ENCODE data around the gene IGSF8. TPM values are rescaled to one million over a fixed set of nuclear protein-coding genes. Genes with fewer than 3 reads are reported as not detected.

Gene IGSF8
- total RNA-seq, 1 experiment from 2014 or later, result 14.0 TPM

DNA sequence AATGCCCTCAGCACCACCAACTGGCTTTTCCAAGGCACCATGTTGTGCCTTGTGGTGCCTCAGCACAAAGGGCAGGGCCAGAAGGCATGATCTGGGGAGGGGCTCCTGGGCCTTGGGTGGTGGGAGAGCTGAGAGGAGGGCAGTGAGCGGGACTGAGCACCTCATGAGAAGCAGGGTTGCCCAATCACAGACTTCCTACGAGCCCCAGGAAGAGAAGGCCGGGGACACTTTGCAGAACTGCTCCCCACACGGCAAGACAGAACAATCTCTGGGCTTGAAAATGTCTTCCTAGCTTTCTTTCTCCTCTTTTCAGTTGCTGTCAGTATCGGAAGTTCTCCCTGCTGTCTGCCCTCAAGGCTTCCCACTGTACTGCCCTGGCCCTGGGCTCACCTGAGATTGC is 35.2 kb downstream of the IGSF8 start:
- BruUV-seq (replicated peaks), result no TSS peak
- H3K27ac ChIP-seq (ENCODE audit: low read depth, low read length, poor library complexity, severe bottlenecking), result no peak overlapping the region
- H3K4me3 ChIP-seq (ENCODE audit: low read depth, low read length, poor library complexity, severe bottlenecking), result no peak overlapping the region
- DNase-seq (ENCODE audit: low spot score), result no peak
- ChIA-PET CTCF (interaction anchor here (0.7 to 1.2 kb wide), 2 partner anchors 15 to 22 kb away, joined by 3 read pairs; no protein-coding TSS in a partner anchor), POLR2A (ENCODE audit: low non-redundant PET) (no interaction called here)
- no peaks in the 10 kb centered on the region for H3K9me3 ChIP-seq (ENCODE audit: low read depth, low read length, poor library complexity, severe bottlenecking)
- TF ChIP-seq, protein P1, sequence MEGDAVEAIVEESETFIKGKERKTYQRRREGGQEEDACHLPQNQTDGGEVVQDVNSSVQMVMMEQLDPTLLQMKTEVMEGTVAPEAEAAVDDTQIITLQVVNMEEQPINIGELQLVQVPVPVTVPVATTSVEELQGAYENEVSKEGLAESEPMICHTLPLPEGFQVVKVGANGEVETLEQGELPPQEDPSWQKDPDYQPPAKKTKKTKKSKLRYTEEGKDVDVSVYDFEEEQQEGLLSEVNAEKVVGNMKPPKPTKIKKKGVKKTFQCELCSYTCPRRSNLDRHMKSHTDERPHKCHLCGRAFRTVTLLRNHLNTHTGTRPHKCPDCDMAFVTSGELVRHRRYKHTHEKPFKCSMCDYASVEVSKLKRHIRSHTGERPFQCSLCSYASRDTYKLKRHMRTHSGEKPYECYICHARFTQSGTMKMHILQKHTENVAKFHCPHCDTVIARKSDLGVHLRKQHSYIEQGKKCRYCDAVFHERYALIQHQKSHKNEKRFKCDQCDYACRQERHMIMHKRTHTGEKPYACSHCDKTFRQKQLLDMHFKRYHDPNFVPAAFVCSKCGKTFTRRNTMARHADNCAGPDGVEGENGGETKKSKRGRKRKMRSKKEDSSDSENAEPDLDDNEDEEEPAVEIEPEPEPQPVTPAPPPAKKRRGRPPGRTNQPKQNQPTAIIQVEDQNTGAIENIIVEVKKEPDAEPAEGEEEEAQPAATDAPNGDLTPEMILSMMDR (conservative IDR thresholded peaks at IDR 0.05; ENCODE audit: low read depth, low read length), result no peak
- TF ChIP-seq EZH2 (IDR thresholded peaks at IDR 0.05; ENCODE audit: borderline replicate concordance, low read depth, low read length, poor library complexity, severe bottlenecking), result no peak
- H3K27me3 ChIP-seq (replicated peaks; ENCODE audit: insufficient read depth, low read depth, low read length, poor library complexity), result peaks cover 4% of the 10 kb centered on the region
- no peaks in the 10 kb centered on the region for H3K4me1 ChIP-seq (ENCODE audit: insufficient read depth, low read length, poor library complexity, severe bottlenecking)
- intact Hi-C loops (cut with micrococcal nuclease; ENCODE audit: unreplicated experiment), result no loop called here
- no peaks in the 10 kb centered on the region for H3K36me3 ChIP-seq (ENCODE audit: insufficient read depth, low read length, poor library complexity, severe bottlenecking)

DNA sequence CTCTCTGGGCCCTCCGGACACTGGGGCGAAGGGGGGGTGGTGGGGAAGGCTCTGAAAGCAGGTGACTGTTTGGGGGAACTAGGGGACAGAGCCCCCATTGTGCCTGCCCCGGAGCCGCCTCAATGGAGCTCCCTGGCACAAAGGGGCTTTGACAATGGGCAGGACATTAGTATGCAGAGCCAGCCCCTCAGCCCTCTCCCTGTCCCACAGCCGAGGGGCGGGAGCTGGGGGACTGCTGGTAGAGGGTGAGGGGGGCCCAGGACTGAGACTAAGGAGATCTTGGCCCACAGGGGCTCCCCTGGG is 36.2 kb downstream of the IGSF8 start:
- H3K27me3 ChIP-seq (replicated peaks; ENCODE audit: insufficient read depth, low read depth, low read length, poor library complexity), result peaks cover 4% of the 10 kb centered on the region
- H3K4me3 ChIP-seq (ENCODE audit: low read depth, low read length, poor library complexity, severe bottlenecking), result no peak overlapping the region
- CTCF ChIA-PET, result no interaction called here
- intact Hi-C loops (cut with micrococcal nuclease; ENCODE audit: unreplicated experiment), result no loop called here
- TF ChIP-seq, protein P1 (conservative IDR thresholded peaks at IDR 0.05; ENCODE audit: low read depth, low read length), result no peak
- no peak for TF ChIP-seq EZH2 (IDR thresholded peaks at IDR 0.05; ENCODE audit: borderline replicate concordance, low read depth, low read length, poor library complexity, severe bottlenecking)
- POLR2A ChIA-PET (ENCODE audit: low non-redundant PET), result no interaction called here
- no peak overlapping the region for H3K27ac ChIP-seq (ENCODE audit: low read depth, low read length, poor library complexity, severe bottlenecking)
- no peaks in the 10 kb centered on the region for H3K36me3 ChIP-seq (ENCODE audit: insufficient read depth, low read length, poor library complexity, severe bottlenecking)
- DNase-seq (ENCODE audit: low spot score), result no peak
- BruUV-seq (replicated peaks), result no TSS peak
- no peaks in the 10 kb centered on the region for H3K4me1 ChIP-seq (ENCODE audit: insufficient read depth, low read length, poor library complexity, severe bottlenecking)
- H3K9me3 ChIP-seq (ENCODE audit: low read depth, low read length, poor library complexity, severe bottlenecking), result no peaks in the 10 kb centered on the region

DNA sequence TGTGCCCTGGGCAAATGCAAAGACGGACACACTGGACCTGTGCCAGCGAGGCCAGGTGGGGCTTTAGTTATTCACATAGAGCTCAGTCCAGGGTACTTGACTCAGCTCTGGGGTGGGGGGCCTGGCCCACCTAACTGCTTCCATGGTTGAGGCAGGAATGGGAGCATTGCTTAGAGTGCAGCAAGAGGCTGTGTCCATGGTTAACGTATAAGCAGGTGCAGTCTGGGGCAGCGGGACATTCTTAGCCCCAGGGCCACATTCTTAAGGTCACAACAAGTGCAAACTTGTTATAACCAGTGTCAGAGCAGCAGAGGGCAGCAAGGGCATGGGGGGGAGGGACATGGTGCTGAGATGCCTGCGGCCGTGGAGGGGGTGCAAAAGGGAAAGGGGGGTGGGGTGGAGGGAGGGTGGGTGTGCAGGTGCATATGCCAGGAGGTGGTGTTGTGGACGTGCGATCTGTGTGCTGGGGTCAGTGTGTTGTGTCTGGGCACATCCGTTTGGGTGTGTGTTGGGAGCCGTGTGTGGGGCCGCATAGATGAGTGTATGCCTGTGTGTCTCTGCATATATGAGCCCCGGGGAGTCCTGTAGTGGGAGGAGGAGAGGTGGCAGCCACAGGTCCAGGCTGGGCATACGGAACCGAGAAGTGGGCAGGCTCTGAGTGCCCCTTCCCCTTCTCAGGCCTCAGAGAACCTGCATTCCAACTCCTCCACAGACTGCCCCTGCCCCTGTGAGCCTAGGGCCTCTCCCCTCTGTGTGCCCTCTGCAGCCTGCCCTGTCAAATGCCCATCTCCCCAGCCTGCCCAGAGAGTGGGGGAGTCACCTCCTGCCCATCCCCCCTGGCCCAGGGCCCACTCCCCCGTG is 36.8 kb downstream of the IGSF8 start:
- Histone ChIP-seq H3K36me3 (ENCODE audit: insufficient read depth, low read length, poor library complexity, severe bottlenecking) (no peaks in the 10 kb centered on the region), H3K4me3 (ENCODE audit: low read depth, low read length, poor library complexity, severe bottlenecking) (no peak overlapping the region), H3K4me1 (ENCODE audit: insufficient read depth, low read length, poor library complexity, severe bottlenecking) (no peaks in the 10 kb centered on the region), H3K27me3 (replicated peaks; ENCODE audit: insufficient read depth, low read depth, low read length, poor library complexity) (peaks cover 7% of the 10 kb centered on the region), H3K27ac (ENCODE audit: low read depth, low read length, poor library complexity, severe bottlenecking) (no peak overlapping the region), H3K9me3 (ENCODE audit: low read depth, low read length, poor library complexity, severe bottlenecking) (no peaks in the 10 kb centered on the region)
- no peak for TF ChIP-seq EZH2 (IDR thresholded peaks at IDR 0.05; ENCODE audit: borderline replicate concordance, low read depth, low read length, poor library complexity, severe bottlenecking)
- TF ChIP-seq, protein P1 (conservative IDR thresholded peaks at IDR 0.05; ENCODE audit: low read depth, low read length), result no peak
- intact Hi-C loops (cut with micrococcal nuclease; ENCODE audit: unreplicated experiment), result no loop called here
- DNase-seq (ENCODE audit: low spot score), result no peak
- CTCF ChIA-PET, result no interaction called here
- POLR2A ChIA-PET (ENCODE audit: low non-redundant PET), result no interaction called here
- no TSS peak for BruUV-seq (replicated peaks)

Measured in A673 (cell line).